ENCODE results near the gene TOPBP1.

- TF ChIP-seq, protein P1, sequence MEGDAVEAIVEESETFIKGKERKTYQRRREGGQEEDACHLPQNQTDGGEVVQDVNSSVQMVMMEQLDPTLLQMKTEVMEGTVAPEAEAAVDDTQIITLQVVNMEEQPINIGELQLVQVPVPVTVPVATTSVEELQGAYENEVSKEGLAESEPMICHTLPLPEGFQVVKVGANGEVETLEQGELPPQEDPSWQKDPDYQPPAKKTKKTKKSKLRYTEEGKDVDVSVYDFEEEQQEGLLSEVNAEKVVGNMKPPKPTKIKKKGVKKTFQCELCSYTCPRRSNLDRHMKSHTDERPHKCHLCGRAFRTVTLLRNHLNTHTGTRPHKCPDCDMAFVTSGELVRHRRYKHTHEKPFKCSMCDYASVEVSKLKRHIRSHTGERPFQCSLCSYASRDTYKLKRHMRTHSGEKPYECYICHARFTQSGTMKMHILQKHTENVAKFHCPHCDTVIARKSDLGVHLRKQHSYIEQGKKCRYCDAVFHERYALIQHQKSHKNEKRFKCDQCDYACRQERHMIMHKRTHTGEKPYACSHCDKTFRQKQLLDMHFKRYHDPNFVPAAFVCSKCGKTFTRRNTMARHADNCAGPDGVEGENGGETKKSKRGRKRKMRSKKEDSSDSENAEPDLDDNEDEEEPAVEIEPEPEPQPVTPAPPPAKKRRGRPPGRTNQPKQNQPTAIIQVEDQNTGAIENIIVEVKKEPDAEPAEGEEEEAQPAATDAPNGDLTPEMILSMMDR (conservative IDR thresholded peaks at IDR 0.05; ENCODE audit: low read depth in 2 of 2): no peak
- TF ChIP-seq, protein P2, sequence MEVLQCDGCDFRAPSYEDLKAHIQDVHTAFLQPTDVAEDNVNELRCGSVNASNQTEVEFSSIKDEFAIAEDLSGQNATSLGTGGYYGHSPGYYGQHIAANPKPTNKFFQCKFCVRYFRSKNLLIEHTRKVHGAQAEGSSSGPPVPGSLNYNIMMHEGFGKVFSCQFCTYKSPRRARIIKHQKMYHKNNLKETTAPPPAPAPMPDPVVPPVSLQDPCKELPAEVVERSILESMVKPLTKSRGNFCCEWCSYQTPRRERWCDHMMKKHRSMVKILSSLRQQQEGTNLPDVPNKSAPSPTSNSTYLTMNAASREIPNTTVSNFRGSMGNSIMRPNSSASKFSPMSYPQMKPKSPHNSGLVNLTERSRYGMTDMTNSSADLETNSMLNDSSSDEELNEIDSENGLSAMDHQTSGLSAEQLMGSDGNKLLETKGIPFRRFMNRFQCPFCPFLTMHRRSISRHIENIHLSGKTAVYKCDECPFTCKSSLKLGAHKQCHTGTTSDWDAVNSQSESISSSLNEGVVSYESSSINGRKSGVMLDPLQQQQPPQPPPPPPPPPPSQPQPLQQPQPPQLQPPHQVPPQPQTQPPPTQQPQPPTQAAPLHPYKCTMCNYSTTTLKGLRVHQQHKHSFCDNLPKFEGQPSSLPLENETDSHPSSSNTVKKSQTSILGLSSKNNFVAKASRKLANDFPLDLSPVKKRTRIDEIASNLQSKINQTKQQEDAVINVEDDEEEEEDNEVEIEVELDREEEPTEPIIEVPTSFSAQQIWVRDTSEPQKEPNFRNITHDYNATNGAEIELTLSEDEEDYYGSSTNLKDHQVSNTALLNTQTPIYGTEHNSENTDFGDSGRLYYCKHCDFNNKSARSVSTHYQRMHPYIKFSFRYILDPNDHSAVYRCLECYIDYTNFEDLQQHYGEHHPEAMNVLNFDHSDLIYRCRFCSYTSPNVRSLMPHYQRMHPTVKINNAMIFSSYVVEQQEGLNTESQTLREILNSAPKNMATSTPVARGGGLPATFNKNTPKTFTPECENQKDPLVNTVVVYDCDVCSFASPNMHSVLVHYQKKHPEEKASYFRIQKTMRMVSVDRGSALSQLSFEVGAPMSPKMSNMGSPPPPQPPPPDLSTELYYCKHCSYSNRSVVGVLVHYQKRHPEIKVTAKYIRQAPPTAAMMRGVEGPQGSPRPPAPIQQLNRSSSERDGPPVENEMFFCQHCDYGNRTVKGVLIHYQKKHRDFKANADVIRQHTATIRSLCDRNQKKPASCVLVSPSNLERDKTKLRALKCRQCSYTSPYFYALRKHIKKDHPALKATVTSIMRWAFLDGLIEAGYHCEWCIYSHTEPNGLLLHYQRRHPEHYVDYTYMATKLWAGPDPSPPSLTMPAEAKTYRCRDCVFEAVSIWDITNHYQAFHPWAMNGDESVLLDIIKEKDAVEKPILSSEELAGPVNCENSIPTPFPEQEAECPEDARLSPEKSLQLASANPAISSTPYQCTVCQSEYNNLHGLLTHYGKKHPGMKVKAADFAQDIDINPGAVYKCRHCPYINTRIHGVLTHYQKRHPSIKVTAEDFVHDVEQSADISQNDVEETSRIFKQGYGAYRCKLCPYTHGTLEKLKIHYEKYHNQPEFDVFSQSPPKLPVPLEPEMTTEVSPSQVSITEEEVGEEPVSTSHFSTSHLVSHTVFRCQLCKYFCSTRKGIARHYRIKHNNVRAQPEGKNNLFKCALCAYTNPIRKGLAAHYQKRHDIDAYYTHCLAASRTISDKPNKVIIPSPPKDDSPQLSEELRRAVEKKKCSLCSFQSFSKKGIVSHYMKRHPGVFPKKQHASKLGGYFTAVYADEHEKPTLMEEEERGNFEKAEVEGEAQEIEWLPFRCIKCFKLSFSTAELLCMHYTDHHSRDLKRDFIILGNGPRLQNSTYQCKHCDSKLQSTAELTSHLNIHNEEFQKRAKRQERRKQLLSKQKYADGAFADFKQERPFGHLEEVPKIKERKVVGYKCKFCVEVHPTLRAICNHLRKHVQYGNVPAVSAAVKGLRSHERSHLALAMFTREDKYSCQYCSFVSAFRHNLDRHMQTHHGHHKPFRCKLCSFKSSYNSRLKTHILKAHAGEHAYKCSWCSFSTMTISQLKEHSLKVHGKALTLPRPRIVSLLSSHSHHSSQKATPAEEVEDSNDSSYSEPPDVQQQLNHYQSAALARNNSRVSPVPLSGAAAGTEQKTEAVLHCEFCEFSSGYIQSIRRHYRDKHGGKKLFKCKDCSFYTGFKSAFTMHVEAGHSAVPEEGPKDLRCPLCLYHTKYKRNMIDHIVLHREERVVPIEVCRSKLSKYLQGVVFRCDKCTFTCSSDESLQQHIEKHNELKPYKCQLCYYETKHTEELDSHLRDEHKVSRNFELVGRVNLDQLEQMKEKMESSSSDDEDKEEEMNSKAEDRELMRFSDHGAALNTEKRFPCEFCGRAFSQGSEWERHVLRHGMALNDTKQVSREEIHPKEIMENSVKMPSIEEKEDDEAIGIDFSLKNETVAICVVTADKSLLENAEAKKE (CRISPR knock-in tag; IDR thresholded peaks at IDR 0.05): no peak
Measured at GRCh38 chr3:133588035-133588434, 73.7 kb downstream of the TOPBP1 start.
